Liver (tissue), 3 donors: ENCODE results near the gene FSD2.

Source experiments
- JUND ChIP-seq, 2 donors: IDR thresholded peaks; 2 replicates each; pipeline ENCODE4 v1.6.1; 2016; ENCODE audit warnings: antibody characterized with exemption in 2 of 2
- RAD21 ChIP-seq, 2 donors: IDR thresholded peaks; 2 replicates each; pipeline ENCODE4 v1.6.1; 2016; ENCODE audit warnings: antibody characterized with exemption in 2 of 2, mild to moderate bottlenecking in 2 of 2
- RXRA ChIP-seq, 2 donors: IDR thresholded peaks; 2 replicates each; pipeline ENCODE4 v1.6.1; 2017 to 2018; ENCODE audit warnings: antibody characterized with exemption in 2 of 2, mild to moderate bottlenecking in 1 of 2
- TAF1 ChIP-seq: conservative IDR thresholded peaks from 2 replicates; pipeline ENCODE4 v1.6.1; 2016; ENCODE audit warnings: antibody characterized with exemption, mild to moderate bottlenecking
- TF ChIP-seq, protein P1 (sequence below): fragments of 150-350 bp; IDR thresholded peaks from 2 replicates; pipeline ENCODE4 v1.5.1; 2017; ENCODE audit warnings: improper control_type of control experiment, low read depth, low read length; ENCODE audit not compliant: missing input control
- TF ChIP-seq, protein P2 (sequence below): IDR thresholded peaks from 2 replicates; pipeline ENCODE4 v1.6.1; 2016; ENCODE audit warnings: antibody characterized with exemption, mild to moderate bottlenecking
- donor health status: healthy.
- donor health status: healthy.

DNA sequence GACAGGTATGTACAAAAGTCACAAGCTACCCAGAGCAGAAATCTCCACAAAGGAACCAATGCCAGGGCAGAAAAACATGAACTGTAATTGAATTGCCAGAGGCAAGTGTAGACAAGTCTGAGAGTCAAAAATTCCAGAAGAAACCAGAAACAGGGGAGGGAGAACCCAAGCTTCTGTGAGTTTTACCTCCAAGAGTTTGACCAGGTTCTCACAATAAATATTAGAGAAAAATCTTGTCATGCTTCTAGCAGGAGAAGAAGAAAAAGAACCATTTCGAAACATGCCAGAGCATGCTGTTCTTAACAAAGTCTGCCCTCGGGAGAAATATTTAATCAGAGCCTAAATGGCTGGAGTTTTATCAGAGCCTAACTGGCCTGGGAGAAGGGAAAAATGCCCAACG is 63.7 kb downstream of the FSD2 start:
- TF ChIP-seq, protein P1, sequence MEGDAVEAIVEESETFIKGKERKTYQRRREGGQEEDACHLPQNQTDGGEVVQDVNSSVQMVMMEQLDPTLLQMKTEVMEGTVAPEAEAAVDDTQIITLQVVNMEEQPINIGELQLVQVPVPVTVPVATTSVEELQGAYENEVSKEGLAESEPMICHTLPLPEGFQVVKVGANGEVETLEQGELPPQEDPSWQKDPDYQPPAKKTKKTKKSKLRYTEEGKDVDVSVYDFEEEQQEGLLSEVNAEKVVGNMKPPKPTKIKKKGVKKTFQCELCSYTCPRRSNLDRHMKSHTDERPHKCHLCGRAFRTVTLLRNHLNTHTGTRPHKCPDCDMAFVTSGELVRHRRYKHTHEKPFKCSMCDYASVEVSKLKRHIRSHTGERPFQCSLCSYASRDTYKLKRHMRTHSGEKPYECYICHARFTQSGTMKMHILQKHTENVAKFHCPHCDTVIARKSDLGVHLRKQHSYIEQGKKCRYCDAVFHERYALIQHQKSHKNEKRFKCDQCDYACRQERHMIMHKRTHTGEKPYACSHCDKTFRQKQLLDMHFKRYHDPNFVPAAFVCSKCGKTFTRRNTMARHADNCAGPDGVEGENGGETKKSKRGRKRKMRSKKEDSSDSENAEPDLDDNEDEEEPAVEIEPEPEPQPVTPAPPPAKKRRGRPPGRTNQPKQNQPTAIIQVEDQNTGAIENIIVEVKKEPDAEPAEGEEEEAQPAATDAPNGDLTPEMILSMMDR: no peak
- TF ChIP-seq JUND (IDR thresholded peaks at IDR 0.05) (no peak), TAF1 (no peak), RXRA (IDR thresholded peaks at IDR 0.05) (no peak), RAD21 (IDR thresholded peaks at IDR 0.05) (no peak)
- TF ChIP-seq, protein P2, sequence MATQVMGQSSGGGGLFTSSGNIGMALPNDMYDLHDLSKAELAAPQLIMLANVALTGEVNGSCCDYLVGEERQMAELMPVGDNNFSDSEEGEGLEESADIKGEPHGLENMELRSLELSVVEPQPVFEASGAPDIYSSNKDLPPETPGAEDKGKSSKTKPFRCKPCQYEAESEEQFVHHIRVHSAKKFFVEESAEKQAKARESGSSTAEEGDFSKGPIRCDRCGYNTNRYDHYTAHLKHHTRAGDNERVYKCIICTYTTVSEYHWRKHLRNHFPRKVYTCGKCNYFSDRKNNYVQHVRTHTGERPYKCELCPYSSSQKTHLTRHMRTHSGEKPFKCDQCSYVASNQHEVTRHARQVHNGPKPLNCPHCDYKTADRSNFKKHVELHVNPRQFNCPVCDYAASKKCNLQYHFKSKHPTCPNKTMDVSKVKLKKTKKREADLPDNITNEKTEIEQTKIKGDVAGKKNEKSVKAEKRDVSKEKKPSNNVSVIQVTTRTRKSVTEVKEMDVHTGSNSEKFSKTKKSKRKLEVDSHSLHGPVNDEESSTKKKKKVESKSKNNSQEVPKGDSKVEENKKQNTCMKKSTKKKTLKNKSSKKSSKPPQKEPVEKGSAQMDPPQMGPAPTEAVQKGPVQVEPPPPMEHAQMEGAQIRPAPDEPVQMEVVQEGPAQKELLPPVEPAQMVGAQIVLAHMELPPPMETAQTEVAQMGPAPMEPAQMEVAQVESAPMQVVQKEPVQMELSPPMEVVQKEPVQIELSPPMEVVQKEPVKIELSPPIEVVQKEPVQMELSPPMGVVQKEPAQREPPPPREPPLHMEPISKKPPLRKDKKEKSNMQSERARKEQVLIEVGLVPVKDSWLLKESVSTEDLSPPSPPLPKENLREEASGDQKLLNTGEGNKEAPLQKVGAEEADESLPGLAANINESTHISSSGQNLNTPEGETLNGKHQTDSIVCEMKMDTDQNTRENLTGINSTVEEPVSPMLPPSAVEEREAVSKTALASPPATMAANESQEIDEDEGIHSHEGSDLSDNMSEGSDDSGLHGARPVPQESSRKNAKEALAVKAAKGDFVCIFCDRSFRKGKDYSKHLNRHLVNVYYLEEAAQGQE: no peak
